Dedifferentiated amniotic fluid mesenchymal stem cell (primary cell): Measurements from ENCODE around the gene FOXN3.

Experiments used
- DNase-seq: peaks from one replicate; pipeline ENCODE4 v3.0.0-alpha.2; 2016; ENCODE audit errors: extremely low spot score

FOXN3 gene

DNA sequence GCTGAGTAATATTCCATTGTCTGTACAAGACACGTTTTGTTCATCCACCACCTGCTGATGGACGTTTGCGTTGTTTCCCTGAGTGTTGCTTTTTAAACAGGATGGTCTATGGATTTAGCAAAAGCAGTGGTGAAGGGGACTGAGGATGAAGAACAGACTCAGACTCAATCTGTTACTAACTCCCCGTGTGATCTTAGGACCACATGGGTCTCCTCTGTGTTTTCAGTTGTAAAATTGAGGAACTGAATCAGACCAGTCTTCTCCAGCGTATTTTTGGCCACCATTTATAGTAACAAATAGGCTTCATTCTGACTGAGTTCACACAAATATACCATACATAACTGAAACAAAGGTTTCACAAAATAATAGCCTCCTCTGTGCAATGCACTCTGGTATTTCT, 85.6 kb downstream of the FOXN3 start:
- DNase-seq = no peak

DNA sequence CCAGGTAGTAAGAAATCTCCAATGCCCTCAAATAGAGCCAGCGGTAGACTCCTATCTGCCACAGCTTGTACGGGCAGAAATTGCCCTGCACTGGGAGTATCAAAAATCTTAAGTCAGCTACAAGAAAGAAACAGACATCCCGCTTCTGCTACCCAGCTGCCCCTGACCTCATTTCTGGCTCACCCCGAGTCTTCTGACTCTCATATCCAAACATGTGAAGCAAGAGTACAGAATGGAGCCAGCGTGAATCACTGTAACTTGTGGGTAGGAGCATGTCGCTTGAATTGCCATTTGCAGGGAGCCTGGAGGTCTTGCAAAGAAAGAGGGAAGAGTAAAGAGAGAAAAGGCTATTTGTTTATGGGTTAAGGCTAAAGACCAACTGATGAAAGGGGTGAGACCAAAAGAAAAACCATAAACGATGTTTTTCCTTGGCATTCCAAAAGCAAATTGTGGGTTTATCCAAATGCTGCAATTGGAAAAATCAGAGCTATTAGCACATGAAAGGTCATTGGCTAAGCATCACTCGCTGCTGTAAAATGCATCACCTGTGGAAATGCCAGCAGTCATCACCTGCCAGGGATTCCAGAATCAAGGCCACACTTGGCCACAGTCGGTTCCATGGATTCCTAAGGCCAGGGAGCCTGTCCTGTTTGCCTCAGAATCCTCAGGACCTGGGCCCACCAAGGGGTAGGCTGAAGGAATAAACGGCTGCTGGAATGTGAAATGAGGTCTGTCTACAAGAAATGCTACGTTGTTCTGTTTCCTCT, 86.6 kb downstream of the FOXN3 start:
- no peak for DNase-seq

DNA sequence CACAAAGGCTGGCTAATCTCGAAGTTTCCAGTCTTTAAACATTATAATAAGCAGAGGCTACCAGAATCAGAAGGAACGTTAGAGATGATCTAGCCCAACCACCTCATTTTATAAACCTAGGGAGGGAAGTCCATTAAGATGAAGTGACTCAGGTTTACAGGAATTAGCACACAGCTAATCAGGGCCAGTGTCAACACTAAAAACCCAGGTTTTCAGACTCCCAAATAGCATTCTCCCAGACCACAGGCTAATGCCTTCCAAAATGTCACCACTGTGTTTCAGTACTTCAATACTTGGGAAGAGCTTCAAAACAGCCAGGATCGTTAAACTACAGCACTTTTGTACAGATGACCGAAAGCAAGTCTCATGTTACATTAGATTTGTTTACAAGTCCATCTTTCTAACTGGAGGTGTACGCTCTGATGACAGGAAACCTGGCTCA, 89.2 kb downstream of the FOXN3 start:
- DNase-seq = no peak

DNA sequence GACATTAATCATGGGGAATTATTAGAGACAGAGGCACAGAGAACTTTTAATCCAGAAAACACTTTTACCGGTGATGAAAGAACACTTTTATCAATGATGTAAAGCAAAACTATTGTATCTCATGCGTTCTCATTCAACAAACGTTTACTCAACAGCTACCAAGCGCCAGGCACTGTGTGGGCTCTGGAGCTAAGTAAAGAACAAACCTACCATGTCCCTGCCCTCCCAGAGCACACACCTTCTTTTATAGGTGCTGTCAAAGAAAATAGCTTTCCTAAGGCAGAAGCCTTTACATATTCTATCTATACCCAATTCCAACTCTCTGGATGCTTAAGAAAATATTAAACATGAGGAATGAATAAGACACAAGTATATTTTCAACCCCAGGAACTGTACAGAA, 91.1 kb downstream of the FOXN3 start:
- DNase-seq = no peak

DNA sequence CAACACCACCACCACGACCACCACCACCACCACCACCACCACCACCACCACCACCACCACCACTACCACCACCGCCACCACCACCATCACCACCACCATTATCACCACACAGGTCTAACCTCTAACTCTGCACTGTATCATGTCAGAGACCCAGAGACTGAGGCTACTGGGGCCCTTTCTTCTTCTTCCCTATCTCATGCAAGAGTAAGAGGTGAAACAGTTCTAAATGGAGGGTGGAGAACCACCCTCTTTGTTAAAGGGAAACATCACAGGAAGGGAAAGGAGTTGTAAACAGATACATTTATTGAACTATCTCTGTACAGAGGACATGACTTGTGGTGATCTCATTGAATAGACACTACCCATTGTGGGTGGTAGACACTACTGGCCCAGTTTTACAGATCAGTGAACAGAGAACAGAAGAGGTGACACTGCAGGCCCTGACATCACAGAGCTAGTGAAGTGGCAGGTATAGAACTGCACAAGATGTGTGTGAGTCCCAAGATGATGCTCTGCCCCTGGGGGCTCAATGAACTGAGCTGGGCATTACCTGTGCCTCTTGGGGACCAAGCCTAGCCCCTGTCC, 91.6 kb downstream of the FOXN3 start:
- no peak for DNase-seq

DNA sequence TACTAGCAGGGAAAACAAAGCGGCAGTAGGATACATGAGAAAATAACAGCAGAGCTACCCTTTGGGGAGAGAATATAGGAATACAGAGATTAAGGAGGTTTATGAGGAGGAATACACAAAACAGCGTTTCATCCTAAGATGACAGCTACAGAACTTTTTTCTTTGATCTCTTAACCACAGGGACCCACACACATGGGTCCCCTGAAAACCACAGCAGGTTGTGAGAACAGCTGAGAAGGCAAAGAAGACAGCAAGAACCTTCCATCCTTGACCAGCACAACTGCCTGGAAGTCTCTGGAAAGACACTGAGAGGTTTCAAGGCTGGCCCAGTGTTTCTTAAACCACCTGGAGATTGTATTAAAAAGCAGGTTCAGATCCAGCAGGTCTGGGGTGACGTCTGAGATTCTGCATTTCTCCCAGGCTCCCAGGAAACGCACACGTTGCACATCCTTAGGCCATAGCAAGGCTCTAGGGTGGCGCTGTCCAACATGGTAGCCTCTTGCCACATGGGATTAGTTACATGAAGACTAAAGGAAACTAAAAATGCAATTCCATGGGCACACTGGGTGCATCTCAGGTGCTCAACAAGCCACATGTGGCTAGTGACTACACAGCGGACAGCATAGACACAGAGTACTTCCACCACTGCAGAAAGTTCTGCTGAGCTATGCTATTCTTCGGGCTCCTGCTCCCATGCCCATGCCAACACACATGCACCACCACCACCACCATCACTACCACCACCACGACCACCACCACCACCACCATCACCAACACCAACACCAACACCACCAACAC, 92.3 kb downstream of the FOXN3 start:
- DNase-seq = no peak

DNA sequence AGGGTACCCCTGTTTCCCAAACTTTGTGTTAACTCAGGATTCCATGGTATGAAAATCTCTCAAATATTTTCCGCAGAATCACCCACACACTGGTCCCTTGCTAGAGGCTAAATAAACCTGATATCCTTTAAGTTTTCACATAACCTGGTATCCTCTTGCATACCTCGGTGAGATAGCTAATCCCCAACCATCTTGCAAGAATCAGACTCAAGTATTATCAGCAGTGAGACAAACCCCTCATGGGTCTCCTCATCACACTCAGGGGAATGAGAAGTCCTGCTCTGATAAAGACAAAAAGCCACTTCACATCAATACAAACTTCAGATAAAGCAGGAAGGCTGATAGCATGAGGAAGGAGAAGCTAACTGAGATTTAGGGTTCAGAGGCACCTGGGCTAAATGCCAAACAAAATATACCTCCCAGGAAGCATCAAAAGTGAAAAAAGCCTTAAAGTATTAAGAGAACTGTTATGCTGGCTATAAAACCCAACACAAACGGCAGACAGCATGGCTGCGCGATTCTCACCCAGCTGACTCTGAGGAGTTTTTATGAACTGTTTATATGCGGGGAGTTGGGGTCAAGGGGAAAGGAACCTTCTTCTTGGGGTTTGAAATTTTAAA, 96.5 kb downstream of the FOXN3 start:
- no peak for DNase-seq

DNA sequence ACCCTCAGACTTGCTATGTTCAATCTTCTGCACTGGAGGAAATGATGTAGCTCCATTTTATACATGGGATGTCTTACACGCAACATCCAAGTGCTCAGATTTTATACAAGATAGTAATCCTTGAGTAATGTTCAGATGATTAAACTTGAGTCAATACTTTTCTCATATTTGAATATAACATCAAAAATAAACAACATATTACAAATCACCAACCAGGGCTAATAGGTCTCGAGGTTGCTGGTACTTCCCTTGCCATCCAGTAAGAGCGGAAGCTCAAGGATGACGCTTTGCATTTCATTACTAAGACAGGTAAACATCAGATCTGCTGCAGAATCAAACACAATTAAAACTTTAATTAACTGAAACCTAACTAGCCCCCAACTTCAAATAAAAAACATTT, 97.3 kb downstream of the FOXN3 start:
- no peak for DNase-seq

DNA sequence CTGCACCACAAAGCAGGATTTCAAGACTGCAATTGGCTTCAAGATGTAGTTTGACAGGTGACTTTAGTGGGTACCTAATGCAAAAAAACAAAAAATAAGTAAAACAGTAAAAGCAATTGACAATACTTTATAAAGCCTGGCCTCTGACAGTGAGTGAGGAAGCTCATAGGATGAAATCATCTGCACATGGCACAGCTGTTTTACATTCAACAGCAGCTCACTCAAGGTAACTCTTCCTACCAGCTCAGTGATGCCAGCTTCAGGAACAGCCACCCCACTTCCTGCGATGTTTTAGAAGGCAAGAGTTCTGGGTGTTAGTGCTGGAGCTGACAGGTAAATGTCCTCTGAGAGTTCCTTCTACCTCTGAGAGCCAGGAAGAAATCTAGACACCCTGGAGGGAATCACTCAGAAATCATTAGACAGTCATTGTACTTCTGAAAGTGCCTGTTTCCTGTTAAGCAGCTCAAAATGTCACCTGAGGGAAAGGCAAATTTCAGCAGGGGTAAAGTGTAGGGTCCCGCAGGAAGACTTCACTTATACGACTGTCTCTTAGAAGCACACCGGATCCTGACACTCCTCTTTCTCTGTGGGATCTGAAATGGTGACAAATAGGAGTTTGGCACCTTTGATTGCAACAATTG, 99.9 kb downstream of the FOXN3 start:
- DNase-seq = no peak

DNA sequence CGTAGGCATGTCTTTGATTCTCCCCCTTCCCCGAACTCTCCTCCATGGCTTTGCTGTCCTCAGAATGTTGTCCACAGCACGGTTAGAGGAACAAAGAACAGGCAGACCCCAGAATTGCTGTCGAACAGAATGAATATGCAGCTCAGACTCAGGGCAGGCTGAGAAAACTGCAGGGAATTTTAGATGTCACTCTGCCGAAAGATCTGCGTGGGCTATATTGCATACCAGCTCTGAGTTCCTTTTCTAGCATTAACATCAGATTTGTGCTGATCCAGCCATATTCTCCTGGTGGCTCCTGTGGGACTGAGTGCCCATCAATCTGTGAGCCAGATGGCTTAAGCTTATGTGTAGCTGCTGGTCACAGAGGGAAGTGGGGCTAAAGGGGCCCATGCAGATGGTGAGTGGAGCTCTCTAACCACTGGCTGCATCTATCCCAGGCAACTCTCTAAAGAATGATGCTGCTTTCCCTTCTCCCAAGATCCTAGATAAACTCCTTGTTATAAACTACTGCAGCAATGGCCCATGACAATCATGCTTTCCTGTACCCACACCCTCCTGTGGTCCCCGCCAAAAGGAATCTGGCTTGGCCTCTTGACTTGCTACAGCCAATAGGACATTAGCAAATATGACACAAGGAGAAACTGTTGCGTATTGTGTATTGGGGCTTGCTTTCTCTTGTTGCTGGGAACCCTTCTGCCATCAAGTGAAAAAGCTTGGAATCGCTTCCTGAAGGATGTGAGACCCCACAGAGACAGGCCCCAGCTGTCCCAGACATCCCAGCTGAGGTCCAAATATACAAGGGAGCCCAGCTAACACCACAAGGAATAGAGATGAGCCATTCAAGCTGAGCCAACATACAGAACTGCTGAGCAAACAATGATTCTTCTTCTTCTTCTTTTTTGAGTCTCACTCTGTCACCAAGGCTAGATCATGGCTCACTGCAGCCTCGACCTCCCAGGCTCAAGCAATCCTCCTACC, 101.3 kb downstream of the FOXN3 start:
- DNase-seq = no peak

DNA sequence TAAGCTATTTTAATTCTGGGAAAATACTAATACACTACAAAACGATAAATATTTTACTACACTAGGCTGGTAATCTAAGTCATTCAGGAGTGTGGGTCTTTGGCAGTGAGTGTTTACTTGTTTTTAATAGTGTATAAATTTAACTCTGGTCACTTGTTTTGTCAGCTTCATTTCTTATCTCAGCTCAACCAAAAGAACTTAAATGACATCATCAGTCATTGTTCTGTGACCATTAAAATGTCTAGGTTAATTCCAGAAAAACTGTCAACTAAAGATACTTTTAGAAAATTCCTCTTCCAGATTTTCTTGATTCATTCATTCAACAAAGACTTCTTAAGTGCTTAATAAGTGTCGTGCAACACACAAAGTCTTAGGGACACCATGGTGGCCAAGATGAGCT, 102.8 kb downstream of the FOXN3 start:
- DNase-seq = no peak

DNA sequence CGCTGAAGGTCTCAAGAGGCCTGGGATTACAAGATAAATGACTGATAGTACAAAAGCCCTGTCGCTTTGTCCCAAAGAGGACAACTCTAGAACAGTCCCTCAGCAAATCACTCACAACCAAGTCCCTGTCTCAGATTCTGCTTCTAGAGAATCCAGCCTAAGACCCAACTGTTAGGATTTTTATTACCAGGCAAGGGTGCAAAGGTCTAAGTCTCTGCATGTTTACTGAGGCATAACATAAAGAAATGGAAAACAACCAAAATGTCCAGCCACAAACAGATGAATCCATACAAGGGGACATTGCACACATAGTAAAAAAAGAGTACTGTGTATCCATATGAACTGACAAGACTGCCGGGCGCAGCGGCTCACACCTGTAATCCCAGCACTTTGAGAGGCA, 104.1 kb downstream of the FOXN3 start:
- DNase-seq = no peak

DNA sequence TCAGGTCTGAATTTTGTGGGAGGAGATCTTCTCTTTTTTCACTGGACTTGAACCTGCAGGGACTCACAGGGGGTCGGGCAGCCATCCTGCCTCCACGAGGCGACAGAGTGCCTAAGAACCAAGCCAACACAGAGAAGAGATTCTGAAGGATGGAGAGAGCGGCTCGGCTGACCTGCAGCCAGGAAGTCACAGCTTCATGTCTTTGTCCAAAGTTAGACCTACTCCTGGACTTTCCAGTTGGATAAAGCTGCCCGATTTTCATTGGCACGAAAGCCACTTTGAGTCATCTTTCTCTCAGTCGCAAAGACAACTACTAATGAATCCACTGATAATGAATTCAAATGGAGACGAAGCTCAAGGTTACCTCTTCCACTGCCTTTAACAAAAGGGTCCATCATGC, 106.8 kb downstream of the FOXN3 start:
- no peak for DNase-seq

DNA sequence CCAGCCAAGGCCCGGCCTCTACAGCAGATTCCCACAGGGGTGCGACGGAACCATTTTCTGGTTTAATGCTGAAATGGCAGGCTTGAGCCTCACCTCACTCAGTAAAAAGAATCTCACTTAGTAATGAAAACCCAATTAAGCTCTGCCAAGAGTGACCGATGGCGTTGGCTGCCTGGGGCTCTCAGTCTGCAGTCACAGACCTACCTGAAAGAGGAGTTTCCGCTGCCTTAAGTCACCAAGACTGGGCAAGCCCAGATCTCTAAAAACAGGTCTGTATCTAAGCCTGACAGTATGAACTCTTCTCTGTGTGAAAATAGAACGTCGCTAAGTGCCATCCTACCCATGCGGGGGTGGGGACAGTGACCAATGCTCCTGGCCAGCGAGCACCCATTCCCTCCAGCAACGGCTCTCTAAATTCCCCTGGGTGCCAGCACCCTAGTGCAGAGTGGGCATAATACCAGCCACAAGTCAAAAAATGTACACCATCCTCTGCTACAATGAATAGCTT, 107.3 kb downstream of the FOXN3 start:
- no peak for DNase-seq

DNA sequence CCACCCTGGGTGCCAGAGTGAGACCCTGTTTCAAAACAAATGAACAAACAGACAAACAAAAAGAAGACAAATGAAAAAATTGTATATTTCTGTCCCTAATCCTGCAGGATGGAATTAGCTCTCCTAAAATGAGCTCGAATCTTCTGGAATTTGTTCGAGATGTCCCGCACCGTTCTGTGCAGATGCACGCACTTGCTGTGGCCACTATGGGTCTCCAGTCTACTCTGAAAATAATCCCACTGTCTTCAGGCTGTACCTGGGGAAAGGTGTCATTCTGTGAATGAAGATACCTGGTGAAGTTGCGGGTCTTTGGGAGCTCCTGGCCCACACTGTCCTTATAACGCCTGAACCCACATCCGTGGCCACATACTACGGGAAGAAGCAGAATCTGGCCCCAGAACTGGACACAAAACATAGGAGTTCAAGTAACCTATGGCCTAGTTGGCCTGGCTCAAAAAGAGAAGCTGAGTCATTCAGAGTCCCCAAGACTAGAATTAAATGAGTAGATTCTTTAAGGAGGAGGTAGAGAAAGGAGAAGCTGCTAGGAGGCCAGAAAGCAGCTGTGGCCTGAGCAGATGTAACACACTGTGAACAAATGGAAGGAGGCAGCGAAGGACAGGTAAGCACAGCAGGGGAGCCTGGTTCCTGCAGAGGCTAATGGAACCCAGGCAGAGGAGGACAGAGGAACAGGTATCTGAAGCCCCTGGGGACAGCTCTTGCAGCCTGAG, 108.6 kb downstream of the FOXN3 start:
- no peak for DNase-seq

DNA sequence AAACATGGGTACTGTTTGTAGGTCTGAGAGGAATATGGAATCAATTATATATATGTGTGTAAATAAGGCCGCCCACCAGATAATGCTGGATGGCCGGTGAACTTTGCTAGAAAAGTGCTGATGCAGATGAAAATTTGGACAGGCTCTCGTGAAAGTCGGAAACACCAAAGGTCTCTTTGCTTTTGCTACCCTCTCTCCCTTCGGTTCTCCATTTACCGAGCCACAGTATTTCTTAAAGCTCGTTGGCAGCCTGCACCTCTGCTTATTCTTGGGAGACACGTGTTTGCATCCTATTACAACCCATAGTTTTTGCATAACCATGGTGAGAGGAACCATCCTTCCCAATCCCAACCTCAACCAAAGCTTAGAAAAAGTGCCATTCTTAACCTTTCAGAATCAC, 109.6 kb downstream of the FOXN3 start:
- no peak for DNase-seq

DNA sequence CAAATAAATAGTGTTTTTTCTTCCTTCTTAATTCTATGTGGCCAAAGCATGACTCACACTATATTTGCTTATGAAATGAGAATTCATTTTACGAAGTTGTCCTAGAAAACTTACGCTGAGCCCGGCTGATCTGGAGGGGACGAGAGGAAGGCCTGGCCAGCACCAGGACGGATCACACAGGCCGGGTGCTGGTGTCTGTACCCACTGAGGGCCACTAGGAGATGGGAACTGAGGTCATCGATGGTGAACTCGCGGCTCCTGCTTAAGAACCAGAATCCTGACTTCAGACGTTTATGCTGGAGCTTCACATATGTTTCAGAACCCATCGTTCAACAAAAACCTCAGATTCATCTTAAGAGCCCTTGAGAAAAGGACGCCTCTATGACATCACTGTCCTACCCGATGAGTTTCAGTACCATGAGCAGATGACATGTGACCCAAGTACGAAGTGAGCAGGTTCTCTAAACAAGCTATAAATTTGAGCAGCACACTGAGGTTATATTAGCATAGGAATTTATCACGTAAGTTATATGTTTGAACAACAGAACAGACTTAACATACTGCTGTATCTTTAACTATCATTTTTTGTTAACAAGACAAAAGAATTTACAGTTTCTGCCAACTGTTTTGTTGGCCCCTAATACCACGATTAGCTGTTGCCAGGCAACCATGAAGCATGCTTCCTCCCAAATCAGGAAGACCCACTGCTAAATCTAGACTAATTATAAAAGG, 111.9 kb downstream of the FOXN3 start:
- DNase-seq = no peak

DNA sequence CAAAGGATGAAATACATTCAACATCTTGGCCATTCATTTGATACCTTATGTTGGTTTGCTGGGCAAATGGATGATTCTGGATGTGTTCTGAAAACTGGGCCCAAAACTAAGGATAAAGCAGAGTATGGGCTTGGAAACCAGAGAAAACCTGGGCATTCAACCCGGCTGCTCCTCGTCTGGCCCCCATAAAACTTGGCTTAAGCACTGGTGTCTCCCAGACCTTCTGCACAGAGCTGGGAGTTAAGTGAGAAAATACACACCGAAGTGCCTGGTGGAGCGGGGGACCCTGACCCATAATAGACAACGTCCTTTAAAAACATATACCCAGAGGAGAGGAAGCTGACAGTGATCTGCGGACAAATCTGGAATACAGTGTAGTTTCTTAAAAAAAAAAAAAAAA, 112.5 kb downstream of the FOXN3 start:
- DNase-seq = no peak
